HPDE6-E6E7 (cell line): Measurements from ENCODE around the gene LCN9.
"Not testable (repeated sequence)": the region's sequence is repeated elsewhere in the genome, so short reads cannot be mapped to it uniquely, and the experiment has no call there.

Experiments used
- DNase-seq: peaks from one replicate; pipeline ENCODE4 v3.0.0; 2011; ENCODE audit warnings: missing footprints; ENCODE audit errors: extremely low spot score

Gene LCN9

DNA sequence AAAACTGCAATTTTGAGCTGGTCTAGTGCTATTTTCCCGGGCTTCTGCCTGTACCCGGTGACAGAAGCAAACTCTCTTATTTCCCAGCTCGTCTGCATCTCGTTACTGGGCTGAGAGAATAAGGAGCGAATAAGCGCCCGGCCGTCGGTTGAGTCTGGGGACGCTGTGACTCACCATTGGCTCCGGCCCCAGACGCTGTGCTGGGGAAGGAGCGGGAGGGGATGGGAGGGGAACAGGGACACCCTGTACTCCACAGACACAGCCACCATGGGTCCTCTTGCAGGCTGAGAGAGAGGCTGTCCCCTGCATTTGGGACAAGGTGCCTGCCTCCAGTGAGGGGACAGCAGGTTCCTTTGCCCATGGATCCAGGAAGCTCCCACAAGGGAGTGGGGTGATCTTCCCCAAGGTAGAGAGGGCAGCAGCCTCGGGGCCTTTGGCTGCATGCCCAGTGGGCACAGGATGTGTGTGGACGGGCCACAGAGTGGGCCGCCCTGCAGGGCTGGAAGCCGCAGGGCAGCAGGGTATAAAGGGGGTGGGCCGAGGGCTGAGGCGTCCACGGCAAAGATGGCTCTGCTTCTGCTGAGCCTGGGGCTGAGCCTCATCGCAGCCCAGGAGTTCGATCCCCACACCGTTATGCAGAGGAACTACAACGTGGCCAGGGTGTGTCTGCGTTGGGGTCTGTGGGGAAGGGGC lies at the start of gene LCN9:
Gene LCN9 (plus strand): TSS at position 552 of the 693 bp plus-strand sequence. CDS start 13 bp downstream, at position 565.
- DNase-seq = no peak

- no peak for DNase-seq
These were observed 48.9 kb upstream of the LCN9 start for GRCh38 chr9:135613946-135614805.

DNA sequence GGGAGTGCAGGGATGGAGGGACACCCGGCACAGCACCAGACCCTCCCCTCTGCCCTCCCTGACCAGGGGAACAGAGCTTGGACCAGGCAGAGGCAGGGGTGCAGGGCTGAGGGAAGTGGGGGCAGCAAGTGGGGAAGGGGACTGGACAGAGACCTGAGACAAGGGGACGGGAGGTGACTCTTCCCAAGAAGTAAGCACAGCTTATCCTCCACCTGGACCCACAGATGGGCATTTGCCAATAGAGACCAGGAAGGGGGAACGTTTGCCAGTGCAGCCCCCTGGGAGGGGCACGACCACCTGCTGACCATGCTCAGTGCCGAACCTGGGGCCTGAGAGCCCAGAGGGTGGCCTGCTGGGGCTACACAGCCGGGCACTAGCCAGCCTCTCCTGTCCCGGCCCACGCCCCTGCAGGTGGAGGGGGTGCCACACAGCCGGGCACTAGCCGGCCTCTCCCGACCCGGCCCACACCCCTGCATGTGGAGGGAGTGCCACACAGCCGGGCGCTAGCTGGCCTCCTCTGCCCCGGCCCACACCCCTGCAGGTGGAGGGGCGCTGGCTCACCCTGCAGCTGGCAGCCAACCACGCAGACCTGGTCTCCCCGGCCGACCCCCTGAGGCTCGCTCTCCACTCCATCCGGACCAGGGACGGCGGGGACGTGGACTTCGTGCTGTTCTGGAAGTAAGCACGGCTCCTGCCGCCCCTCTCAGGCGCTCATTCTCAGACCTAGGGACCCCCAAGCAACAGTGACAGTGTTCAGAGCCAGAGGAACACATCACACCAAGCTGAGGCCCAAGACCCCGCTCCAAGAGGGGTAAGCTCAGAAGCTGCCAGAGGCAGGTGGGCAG lies 48.1 kb upstream of the LCN9 start:
- no peak for DNase-seq

- no peak for DNase-seq
These were observed 47.2 kb upstream of the LCN9 start for GRCh38 chr9:135615666-135616618.

- no peak for DNase-seq
These were observed 46.2 kb upstream of the LCN9 start for GRCh38 chr9:135616619-135617537.

GRCh38 chr9:135617538-135617900 lies 45.6 kb upstream of the LCN9 start:
- DNase-seq = no peak

DNA sequence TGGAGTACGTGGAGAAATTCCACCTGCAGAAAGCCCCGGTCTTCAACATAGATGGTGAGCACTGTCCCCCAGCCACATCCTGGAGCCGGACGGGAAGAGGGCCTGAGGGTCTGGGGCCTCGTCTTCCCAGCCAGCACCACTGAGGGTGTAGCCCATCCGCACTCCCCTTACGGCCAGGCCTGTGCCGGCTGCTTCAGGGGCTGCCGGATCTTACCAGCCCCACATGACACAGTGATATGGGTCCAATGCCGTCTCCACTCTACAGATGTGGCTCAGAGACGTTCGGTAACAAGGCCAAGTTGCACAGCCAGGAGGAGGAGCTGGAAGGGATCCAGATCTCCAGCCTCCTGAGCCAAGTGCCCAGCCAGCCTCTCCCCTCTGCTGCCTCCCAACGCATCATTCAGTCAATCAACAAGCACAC lies 45.1 kb upstream of the LCN9 start:
- no peak for DNase-seq

DNA sequence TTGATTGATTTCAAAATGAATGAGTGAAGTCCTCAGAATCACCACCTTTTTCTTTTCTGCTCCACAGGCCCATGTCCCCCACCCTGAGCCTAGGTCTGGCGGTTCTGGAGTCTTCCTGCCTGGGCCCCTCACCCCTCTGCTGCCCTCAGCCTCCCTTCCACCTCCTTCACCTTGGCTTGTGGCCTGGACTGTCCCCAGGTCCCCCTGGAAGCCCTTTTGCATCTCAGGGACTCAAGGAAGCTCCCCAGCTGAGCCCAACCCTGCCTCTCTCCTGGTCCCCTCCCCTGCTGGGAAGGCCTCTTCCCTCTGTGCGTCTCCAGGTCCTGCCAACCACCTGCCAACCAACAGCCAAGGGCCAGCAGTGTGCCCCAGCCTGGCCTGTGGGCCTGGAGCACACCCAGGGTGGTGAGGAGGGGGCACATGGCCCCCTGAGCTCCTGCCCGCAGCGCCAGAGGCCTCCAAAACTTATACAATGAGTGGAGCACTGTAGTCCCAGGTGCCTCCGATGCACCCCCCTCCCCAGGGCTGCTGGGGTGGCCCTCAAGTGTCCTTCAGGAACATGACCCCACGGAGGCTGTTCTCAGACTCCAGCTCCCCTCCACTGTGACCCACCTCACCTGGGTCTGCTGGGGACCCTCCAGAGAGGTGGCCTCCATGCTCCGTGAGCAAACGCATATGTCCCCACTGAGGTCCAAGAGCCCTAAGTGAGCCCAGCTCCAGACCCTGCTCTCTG lies 44.1 kb upstream of the LCN9 start:
- DNase-seq = no peak

DNA sequence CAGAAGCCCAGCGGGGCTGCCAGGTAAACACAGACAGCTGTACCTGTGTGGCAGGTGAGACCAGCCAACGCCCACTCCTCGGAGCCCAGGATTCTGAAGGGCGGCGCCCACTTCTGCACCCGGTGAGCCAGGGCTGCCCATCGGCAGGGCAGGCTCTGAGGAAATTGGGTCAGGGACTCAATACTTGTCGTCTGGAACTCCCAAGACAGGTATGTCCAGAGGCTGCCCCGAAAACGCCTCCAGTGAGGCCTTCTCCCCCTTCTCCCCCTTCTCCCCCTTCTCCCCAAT lies 43.6 kb upstream of the LCN9 start:
- no peak for DNase-seq

GRCh38 chr9:135620558-135620957 lies 42.6 kb upstream of the LCN9 start:
- no peak for DNase-seq

- DNase-seq = no peak
These were observed 40.6 kb upstream of the LCN9 start for GRCh38 chr9:135622415-135623020.

DNA sequence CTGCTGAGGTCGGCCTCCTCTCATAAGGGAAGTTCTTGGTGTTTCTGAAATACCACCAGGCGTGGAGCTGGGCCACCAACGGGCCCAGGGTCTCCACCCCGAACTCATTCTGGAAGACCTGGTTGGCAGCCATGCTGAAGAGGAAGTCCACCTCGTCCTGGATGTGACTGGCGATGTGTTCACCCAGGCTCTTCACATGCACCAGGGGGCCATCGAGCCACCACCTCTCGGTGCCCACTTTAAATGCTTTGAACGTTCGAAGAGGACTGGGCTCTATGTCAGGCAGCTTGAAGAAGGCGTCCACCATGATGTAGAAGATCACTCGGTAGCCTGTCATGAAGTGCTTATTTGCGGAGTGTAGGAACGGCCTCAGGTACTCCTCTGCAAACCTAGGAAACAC lies 38.8 kb upstream of the LCN9 start:
- DNase-seq = no peak

- no peak for DNase-seq
These were observed 30.3 kb upstream of the LCN9 start for GRCh38 chr9:135632841-135633240.

GRCh38 chr9:135636930-135637530 lies 26.1 kb upstream of the LCN9 start:
- not testable (repeated sequence) for DNase-seq

GRCh38 chr9:135639196-135639595 lies 23.9 kb upstream of the LCN9 start, which contains the start of gene GLT6D1:
GLT6D1 (minus strand) TSS chr9:135639540; CDS start chr9:135639187, 353 bp downstream.
- DNase-seq = no peak

GRCh38 chr9:135641047-135641446 lies 22.1 kb upstream of the LCN9 start:
- no peak for DNase-seq

GRCh38 chr9:135641745-135642144 lies 21.4 kb upstream of the LCN9 start:
- no peak for DNase-seq

DNA sequence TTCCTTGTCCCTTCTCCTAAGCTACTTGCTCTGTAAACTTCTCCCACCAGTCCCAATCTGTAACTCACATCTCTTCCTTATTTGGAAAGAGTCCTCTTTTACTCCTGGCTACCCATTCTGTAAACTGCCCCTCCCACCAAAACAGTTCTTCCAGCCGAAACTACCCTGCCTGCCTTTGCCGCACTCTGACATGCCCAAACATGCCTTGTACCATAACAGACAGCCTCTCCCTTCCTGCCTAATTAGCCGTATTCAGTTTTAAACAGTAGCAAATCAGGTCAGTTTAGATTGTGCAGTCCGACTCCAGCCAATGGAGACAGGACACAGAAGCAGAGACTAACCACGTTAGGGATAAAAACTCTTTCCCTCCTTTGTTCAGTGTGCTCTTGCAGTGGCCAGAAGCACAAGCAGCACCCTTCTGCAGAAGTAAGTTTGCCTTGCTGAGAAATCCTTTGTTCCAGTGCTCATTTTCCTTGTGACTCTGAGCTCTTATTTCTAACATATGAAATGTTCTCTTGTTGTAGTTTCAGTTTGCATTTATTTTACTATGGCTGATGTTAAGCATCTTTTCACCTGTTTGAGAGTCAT lies 18.4 kb upstream of the LCN9 start:
- DNase-seq = no peak
